NOMO-1 treated with dmso at 0.1 percent for 144 hours (cell line): ENCODE data around the gene CTNNBIP1.

Experiments
- DNase-seq: peaks from one replicate; lab custom pipeline; 2025; ENCODE audit not compliant: unreplicated experiment; lab: John Stamatoyannopoulos, UW

CTNNBIP1 gene

DNA sequence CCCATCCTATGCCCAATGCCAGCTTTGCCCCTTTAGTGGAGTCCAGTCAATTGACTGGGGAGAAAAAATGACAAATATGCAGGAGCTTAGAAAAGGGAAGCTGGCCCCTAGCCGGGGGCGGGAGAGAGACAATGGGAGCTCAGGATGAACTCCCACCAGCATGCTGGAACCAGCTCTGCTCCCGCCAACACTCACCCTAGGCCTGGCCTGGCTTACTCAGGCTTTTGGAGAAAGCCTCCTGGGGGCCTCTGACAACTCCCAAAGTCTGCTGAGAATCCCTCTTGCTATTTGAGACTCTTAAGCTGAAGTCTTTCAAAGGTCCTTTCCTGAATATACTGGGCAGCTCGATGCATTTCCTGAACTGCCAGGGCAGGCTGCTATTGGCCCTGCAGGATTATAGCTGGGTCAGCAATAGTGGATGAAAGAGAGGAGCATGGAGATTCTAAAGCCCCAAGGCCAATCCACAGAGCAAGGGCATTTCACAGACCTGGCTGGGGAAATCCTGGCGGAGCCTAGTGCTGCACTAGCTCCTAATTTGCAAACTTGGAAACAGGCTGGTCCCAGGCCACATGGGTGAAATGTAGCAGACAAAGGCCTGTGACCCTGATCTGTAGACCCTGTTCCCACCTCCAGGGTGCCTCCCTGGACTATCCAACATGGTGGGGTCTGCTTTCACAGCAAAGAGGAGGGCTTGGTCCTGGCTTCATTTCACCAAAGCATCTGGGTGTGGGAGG is 50.6 kb downstream of the CTNNBIP1 start:
- DNase-seq, result no peak

DNA sequence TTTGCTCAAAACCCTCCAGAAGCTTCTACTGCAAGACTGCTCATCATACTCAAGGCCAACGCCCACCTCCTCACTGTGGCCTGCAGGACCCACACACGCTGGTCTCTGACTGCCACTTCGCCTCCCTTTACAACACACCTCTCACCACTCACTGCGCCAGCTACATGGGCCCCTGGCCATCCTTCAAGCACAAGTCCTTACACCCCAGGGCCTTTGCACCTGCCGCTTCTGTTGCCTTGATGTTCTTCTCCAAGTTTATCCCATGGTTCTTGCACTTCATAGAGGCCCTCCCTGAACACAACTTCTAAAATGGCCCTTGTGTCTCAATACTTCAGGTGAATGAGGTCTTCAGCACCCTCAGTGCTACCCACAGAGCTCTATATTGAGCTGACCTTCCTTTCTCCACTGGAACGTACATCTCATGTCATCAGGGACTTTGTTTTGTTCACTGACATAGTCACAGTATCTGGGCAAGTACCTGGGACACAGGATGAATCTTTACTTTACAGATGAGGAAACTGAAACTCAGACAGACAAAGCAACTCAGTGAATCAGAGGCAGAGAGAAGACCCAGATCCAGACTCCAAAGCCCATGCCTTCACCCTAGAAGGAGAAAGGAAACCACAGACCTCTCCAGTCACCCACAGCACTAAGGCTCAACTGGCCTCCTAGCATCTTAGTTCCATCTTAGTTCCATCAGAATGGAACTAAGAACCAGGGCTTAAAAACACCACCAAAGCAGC is 51.6 kb downstream of the CTNNBIP1 start:
- DNase-seq, result no peak

DNA sequence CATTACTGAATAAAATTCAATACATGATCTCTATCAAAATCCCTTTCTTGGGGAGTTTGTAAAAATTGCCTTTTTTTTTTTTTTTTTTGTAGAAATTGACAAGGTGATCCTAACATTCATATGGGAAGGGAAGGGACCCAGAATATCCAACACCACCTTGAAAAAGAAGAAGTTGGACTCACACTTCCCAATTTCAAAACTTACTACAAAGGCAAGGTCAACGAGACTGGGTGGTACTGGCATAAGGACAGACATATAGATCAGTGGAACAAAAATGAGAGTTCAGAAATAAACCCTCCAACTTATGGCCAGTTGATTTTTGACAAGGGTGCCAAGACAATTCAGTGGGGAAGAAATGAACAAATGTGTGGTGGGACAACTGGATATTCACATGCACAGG is 54.9 kb downstream of the CTNNBIP1 start:
- no peak for DNase-seq

DNA sequence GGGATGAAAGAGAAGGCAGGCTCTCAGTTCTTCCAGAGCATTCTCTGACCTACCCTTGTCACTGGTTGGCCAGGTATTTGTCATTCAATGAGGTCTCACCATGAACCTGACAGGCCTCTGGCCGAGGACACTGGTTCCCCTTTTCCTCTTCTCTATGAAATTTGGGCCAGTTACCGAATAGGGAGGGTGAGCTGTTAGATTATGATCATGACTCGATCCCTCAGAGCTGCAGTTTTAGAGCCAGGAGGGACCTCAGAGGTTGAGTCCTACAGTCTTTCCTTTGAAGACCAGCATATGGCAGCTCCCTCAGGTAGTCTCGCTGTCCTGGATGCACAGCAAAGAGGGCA is 56.8 kb downstream of the CTNNBIP1 start:
- no peak for DNase-seq

DNA sequence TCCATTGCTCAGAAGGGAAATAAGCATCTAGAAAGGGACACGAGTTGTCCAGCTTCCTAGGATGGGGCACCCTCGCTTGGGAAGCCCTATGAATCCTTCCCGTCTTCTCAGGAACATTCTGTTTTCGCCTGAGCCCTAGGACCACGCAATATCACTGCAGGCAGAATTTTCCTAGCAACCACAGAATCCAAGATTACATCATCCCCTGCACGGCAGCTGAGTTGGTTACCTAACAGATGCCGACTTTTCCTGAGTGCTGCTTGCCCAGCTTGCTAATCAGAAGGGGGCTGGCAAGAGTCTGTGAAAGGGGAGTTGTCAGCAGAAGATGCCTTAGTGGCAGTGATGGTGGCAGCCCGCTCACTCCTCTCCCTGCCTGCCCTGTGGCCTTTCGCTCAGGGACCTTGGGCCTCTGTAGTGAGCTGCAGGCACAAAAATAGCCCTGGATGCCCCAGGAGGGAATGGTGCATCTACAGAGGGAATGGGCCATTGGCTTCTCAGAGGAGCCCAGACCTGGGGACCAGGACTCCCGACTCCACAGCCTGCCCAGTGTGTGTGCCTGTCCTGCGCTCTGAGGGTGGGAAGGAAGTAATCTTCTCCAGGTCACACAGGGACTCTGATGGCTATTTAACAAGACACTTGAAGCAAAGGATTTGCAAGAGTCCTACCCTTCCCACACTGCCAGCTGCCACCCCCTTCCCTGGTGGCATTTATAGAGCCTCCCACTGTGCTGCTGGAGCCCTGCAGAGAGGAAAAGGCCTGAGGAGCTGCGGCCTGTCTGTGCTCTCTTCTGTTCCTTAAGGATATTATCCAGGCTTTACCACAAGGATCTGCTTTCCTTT is 57.4 kb downstream of the CTNNBIP1 start:
- DNase-seq, result no peak

DNA sequence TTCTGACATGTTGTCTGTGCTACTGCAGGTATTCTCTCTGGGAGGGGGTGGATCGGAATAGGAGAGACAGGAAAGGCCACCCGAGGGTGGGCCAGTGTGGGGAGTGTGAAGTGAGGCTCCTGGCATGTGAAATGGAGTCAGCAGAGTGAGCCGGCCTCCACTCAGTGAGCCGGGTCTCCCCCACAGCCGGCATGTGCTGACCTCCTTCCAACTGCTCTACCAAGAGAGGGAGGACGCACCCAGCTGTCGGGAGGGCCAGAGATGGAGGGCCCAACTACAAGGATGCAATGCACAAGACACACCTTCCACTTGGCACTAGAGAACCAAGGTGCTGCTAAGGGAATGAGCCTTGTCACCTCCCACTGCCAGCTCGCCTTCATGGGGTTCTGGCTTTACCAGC is 58.1 kb downstream of the CTNNBIP1 start:
- DNase-seq, result no peak

DNA sequence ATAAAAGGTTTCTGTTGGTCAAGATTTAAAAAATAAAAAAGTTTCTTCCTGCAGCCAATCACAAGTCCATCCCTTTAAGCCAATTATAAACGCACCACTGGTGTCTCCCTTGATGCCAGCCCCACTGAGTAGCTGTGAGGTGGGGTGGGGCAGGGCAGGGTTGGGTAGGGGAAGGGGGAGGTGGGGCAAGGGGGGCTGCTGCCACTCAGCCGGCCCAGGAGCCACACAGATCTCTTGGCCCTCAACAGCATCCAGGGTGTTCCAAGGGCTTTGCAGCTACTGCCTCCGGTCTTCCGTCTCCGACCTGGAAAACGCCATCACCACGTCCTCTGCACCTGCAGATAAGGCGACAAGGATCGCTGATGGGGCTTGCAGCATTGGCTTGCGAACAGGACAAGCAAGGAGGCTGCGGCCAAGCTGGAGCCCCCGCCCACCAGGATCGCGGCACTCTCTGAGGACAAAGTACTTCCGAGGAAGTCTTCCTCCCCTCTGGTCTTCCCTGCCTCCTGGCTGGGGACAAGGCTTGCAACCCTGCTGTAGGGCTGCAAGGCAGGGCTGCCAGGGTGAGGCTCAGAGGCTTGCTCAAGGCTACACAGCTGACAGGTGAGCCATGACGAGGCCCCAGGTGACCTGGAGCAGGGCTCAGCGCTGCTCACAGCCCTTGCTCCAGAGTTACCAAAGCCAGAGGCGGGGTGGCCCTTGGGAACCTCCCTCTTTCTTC is 59.5 kb downstream of the CTNNBIP1 start:
- no peak for DNase-seq

DNA sequence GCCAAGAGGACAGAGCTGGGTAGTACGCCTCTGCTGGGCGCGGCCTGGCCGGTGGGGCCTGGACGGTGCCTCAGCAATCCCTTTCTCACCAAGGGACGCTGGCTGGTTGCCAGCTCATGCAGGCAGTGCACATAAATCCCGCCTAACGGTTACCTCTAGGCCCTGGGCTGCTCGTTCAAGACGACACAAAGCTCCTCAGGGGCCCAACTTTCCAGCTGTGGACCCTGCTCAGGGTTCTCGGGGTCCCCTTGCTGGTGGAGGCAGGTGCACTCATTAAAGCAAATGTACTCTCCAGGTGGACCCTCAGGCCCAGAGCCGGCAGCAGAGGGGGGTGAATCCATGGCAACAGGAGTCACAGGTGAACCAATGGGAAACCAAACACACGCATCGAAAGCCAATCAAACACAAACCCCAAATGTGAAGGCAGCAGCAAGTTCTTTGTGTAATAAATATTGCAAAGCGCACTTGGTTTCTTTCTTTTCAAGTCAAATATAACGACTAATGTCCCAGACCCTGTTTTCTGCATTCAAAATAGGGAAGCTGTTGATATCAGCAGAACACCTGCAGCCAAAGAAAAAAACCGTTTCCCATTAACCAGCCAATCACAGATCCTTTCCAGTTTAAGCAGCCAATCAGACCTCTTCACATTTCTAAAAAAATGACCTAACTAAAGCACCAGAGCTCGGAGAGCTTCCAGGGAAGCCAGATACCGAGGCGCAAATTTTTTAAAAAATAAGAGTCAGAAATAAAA is 60.2 kb downstream of the CTNNBIP1 start:
- DNase-seq, result no peak

DNA sequence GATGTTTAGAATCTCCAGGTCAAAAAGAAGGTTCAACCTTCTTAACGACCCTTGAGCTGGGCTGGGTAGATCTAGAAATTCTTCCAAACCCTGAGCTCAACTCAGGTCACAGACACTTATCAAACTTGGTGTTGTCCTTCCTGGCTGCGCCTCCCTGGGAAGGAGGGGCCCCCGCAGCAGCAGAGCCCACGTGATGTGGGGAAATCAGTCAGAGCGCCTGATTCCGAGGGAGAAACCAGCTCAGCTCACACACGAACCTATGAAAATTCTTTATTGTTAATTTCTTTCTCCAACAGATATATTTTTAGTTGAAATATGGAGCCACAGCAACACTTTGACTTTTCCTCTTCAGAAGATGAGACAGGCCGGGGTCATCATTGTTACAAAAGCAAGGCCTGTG is 62.0 kb downstream of the CTNNBIP1 start:
- no peak for DNase-seq

DNA sequence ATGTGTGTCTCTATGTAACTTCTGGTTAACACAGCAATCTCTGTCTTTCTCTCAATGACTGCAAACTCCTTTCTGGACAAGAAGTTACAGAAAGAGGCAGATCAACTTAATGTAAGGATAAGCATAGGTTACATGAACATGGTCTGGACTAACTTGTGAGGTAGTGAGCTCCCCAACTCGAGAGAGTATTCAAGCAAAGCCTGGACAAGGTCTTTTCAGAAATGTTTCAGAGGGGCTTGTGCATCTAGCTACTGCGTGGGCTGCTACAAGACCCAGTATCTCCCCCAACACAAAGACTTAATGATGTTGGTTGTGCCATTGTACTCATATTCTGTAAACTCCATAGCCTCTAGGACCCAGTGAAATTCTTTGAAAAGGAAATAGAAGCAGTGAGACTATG is 62.8 kb downstream of the CTNNBIP1 start:
- no peak for DNase-seq

DNA sequence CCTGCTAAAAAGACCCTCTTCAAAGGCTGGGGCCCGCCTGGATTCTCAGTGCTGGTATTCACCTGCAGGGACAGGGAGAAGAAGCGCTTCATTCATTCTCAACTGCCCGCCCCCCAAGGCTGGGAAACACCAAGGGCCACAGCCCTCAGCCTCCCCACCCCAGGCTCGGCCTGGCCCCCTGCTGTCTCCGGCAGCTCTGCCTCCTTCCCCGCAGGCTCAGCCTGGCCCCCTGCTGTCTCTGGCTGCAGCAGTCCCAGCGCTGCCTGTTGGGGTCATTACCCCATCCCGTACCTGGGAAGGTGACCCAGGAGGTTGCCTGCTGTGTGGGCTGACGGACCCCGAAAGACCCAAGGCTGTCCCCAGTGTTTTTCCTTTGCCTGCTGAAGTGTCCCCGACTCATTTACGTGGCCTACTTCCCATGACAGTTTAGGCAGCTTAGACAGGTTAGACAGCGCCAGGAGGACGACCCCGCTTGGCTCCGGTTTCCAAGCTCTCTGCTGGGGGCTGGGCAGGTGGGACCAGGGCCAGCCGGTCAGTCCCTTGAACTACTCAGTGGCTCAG is 63.4 kb downstream of the CTNNBIP1 start:
- no peak for DNase-seq

DNA sequence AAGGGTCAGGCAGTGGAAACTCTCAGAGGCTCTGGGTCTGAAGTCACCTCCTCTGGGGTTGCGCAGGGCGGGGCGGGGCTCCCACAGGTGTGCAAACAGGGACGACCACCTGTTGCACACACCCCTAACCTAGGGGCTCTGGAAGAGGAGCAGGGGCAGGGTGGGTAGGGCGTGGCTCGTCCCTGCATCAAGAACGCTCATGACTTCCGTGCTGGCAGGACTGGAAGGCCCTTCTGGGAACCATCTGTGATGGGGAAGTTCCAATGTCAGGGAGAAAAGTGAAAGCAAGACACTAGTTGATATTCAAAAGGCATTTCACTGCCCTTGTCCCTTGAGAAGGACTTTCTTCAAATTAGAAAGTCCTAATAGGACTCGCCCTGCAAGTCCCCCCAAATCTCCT is 64.2 kb downstream of the CTNNBIP1 start:
- no peak for DNase-seq

DNA sequence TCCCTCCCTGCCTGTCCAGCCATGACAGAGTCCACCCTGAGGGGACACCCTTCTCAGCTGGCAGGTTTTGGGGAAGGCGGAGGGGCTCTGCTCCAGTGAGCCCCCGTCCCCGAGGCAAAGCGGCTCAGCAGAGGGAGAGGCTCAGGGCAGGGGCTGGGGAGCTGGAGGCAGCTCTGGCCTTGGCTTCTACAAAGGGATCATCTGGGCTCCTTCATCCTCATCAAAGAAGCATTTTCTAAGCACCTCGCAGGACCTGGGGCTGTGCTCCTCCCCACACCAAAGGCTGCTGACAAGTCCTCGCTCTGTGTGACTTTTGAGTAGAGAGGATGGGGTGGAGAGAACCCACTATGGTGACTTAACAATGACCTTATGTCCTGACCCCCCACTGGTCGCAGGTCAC is 65.3 kb downstream of the CTNNBIP1 start:
- DNase-seq, result no peak

DNA sequence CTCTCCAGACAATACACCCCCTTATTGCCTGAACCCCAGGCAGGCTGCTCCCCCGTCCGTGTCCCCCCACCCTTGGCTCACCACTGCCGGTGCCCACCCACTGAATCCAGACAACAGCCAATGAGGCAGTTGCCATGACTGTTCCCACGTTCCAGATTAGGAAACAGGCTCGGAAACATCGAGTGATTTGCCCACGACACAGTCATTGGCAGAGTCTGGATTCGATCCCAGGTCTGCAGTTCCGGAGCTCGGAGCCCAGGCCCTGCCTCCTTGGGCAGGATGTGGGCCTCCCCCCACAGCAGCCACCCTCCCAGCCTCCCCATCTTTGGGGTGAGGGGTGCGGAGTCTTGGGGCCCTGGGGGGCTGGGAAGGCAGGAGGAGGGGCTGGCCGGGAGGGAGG is 66.0 kb downstream of the CTNNBIP1 start:
- no peak for DNase-seq

DNA sequence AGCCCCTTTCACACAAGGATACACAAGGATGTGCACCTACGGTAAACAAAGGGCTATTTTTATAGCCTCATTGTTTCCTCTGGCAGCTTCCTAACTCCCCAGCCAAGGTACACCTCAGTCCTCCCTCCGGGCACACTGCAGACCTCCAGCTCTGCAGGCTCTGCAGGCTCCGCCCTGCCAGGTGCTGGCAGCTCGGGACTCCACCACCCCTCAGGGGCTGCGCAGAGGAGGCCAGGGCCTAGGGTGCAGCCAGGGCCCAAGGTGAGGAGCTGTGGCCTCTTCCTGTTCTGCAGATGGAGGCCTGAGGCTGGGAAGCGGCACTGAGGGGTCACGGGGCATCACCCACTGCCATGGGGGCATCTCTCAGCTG is 66.5 kb downstream of the CTNNBIP1 start:
- no peak for DNase-seq

DNA sequence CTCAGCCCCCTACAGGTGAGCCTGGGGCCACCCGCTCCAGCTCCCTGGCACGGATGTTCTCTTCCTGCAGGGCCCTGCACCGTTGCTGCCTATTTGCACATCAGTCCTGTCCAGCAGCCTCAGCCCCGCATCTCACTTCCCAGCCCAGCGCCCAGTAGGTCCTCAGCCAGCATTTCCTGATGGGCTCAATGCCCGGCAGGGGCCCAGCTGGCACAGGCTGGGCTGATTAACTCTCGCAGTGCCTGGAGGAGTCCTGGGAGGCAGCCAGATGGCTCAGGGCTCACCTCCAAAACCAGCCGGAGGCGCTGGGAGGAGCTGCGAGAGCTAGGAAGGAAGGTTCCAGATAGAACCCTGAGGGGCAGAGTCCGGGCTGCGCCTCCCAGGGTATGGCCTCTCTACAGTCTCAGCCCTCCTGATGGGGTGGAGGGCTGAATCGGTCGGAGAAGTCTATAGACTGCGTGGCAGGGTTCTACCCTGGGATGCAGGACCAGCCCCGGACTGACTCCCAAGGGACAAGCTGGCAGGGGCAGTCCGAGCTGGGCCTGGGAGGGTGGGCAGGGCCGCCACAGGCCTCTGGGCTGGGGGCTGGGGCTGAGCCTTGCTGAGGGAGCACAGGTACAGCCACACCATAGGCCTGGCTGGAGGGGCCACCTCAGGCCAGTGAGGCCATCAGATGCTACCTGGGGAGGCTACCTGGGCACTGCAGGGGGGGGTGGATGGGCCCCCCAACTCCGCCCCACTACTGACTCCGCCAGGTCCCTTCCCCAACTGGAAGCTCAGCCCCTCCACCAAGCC is 67.1 kb downstream of the CTNNBIP1 start:
- DNase-seq, result no peak

DNA sequence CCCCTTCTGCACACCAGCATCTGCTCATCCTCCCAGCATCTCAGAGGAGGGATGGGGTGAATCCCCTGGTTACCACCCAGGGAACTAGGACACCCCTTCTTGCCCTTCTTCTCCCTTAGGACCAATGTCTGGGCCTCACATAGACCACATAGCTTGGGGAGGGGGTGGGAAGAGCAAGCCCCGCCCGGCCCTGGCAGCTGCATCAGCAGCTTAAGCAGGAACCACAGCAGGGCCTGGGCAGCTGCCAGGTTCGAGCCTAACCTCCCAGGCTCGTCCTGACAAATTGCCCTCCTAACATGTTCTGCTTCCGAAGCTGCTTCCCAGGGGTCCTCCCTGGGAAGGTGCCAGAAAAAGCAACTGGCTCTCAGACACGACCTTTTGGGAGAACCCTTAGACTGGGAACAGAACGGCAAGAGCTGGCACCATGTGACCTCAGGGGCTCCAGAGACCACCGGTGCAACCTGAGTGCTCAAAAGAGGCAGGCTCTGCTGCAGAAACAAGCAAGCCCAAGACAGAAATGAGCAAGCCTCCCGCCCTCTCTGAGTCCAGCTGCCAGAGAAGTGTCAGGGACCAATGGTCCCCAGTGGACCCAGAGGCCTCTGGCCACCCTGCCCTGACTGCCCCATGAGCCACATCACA is 67.9 kb downstream of the CTNNBIP1 start:
- no peak for DNase-seq

DNA sequence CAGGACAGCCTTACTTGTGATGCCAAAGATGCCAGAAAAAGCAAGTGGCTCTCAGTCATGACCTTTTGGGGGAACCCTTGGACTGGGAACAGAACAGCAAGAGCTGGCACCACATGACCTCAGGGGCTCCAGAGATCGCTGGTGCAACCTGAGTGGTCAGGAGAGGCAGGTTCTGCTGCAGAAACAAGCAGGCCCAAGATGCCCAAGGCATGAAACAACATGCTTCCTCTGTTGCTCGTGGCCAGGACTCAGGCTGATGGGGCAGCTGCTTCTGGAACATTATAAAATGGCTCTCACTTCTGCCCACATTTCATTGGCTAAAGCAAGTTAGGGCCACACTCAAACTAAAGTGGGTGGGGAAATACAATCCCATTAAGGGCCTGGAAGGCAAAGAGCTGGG is 68.6 kb downstream of the CTNNBIP1 start:
- DNase-seq, result no peak

DNA sequence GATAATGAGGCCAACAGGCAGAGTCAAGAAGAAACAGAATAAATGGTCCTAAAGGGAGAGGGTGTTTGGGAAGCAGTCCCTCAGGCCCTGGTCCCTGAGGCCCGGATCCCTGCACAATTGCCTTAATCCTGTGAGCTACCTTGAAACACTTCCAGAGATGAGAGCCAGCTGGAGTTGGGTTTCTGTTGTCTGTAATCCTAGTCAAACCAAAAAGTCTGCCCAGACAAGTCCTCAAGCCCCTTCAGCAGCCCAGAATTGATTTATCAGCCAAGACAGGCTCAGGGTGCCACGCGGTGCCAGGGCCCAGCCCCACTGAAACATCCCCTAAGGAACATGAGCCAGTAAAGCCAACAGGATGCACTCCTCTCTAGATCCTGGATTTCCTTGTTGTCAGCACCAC is 69.9 kb downstream of the CTNNBIP1 start:
- DNase-seq, result no peak
